A172 (cell line): ENCODE measurements around the gene WWOX. TPM values are rescaled to one million over a fixed set of nuclear protein-coding genes. Genes with fewer than 3 reads are reported as not detected.

ENCODE experiments used
- DNase-seq: peaks from one replicate; pipeline ENCODE4 v3.0.0-alpha.2; 2015; ENCODE audit warnings: low spot score
- total RNA-seq: library from RNA; depleted of rRNA; stranded (reverse); fragments of >200 nt; shearing (Covaris generic); gene quantifications from 2 replicates; pipeline ENCODE4 v1.2.3, GENCODE V29; 2014

WWOX gene
- total RNA-seq, 1 experiment from 2014 or later, result 29.6 TPM

DNA sequence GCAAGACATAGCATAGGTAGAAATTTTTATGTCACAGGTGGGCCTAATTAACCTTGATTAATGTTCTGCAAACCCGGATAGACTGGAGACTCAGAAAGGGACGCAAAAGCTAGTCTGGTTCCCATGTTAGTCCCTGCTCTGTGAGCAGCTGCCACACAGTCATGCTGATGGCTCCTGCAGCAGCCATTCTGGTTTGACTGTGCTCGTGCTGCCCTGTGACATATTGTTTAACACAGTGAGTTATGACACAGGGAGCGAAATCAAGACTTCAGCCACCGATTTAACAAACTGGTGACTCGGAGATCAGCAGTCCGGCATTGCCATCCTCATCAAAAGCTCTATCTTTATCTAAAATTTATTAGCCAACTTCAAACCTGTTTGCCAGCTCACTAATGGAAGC lies 169.8 kb downstream of the WWOX start:
- no peak for DNase-seq

DNA sequence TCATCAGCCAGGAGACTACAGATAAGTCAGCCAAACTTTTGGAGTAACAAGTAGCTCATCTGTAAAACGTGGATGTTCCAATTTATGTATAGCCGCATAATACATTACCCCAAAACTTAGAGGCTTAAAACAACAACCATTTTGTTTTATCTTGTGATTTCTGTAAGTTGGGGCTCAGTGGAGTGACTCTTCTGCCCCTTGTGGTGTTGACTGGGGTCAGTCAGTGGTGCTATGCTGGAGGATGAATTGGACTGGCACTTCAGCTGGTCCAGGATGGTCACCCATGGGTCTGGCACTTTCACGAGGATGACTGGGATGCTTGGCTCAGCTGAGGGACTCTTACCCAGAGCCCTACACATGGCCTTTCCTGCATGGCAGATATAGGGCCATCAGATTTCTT lies 172.5 kb downstream of the WWOX start:
- DNase-seq, result no peak

DNA sequence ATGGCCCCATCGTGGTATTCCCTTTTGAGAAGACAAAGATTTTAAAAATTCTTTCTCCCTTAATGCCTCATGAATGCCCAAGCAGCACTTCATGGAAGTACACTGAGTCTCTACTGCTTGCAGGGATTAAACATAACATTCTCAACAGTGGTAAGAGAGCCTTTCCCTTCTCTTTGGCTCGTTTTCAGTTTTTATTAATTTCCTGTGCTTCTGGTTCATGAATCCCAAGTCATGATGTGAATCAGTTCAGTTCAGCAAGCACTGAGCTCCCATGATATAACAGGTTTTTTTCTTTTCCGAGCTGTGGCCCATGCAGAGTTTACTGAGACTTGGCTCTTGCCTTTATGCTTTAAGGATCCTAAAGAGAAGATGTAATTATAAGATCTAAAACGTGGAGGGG lies 175.3 kb downstream of the WWOX start:
- no peak for DNase-seq

DNA sequence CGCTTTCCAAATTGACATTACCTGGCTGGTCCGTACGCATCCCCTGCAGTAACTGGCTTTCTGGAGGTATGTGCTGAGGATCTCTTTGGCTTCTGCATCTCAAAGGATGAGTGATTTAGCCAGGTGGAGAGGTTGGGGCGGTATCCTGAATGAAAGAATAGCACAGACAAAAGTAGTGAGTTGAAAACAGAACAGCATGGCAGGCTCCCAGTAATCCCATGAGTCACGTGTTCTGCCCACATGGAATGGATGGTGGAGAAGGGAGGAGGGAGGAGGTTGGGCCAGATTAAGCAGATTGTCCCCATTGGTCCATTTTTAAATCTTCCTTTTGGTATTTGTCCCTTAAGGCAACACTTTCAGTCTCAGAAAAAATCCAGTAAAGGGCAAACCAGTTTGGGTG lies 176.0 kb downstream of the WWOX start:
- no peak for DNase-seq

DNA sequence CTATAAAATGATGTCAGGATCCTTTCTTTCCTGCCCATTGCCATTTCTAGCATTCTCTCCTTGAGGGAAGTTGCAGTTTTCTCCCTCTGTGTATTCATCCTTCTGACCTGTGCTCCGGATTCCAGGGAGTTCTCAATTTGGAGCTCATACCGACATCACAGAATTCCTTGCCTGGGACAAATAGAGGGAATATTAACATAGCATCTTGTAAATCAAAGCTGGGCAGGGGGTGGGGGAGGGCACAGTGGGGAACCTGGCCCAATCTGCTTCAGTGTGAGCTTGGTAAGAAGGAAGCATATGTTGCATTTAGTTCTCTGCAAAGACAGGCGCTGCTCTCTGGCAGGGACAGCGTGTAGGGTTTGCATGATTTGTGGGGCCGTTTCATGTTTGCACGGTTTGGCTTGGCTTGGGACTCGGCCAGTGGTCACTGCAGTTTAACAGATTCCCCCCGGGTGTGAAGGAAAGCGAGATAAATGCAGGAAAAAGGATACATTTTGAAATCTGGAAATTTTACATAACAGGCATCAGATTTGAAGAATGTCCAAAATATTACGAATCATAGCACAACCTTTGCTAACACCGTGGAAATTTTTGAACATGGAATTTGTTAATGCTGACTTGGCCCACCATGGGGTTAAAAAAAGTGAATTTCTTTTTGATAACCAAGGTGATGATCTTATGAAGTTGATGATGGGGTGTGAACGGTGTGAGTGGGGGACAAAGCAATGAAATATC lies 178.0 kb downstream of the WWOX start:
- DNase-seq, result no peak

DNA sequence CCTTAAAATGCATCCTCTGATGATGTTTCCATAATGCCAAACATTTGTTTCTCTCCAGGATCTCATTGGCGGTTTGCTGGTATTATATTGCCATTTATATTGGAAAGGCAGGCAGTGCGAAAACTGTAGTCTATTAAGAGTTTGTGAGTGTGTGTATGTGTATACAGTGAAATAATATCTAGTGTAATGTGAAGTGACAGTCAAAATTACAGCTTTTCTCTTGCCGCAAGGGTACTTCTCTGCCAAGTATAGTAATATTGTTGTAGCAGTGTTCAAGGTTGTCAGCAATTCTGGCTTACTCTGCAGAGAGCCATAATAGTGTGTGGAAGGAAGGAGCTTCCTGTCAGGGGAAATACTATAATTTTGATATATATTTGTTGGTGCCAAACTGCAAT lies 178.6 kb downstream of the WWOX start:
- no peak for DNase-seq

DNA sequence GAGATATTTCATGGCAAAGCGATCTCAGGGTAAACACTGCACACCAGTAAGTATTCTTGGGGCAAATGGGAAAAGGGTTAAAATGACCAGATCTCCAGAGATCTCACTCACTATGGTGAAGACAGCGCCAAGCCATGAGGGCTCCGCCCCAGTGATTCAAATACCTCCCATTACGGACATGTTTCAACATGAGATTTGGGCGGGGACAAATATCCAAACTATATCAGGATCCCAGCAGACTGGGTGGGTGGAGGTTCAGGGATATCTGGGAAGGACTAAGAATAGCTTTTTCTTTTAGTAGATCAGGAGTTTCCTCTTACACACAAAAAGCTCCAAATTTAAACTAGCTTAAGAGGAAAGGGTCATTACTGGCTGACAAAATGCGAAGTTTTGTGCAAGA lies 181.7 kb downstream of the WWOX start:
- no peak for DNase-seq

DNA sequence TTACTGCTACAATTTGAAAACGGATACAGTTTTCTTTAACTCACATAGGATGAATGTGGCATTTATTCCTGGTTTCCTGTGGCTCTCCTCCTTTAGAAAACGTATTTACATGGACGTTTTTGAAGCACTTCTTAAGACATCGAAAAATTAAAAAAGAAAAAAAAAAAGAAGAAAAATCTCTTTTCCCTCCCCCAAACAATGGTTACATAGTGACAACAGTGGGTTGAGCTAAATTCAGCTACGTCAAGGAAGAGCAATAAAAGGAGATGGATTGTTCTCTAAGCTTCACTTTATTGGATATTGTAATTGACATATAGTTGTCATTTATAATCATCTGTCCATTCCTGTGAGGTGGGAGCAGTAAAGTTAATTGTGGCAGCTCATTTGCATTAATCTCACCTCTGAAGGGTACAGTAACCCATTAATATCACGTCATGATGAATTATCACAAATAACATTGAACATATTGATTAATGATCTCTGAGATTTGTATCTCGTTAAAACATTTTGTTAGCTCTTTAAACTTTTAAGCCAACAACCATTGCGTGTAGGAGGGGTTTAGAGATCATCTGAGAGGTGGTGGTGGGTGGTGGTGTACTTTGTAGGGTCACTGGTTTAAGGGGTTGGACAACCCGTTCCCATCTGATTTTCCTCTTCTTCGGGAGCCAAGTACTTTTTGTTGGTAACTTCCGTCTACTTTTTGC lies 184.2 kb downstream of the WWOX start:
- DNase-seq, result no peak

DNA sequence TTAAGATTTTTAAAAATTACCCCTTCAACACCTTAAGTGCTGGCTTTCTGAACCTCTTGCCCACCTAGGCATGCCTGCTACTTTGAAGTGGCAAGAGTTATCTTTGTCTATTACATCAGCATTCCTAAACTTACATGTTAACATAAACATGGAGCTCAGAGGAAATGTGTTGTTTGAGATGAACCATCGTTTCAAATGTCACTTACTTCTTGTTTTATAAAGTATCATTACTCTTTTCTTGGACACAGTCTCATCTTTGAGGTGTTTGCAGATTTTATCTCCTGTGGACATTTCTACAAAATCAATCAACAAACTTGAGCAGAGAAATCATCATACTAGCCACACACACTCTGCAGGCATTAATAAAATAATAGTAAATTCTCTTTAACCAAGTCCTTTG lies 184.9 kb downstream of the WWOX start:
- no peak for DNase-seq

DNA sequence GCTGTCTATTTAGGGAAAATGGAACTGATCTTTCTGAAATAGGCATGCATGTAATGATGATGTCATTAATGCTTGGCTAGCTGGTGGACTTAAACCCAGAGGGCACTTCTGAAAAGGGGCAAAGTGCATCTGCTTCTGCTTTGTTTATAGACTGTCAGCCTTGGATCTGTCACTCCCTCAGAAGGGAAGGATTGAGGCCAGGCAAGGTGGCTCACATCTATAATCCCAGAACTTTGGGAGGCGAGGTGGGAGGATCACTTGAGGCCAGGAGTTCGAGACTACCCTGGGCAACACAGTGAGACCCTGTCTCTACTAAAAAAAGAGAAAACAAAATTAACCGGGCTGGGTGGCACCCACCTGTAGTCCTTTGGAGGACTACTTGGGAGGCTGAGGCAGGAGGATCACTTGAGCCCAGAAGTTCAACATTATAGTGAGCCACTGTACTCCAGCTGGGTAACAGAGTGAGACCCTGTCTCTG lies 185.5 kb downstream of the WWOX start:
- no peak for DNase-seq

DNA sequence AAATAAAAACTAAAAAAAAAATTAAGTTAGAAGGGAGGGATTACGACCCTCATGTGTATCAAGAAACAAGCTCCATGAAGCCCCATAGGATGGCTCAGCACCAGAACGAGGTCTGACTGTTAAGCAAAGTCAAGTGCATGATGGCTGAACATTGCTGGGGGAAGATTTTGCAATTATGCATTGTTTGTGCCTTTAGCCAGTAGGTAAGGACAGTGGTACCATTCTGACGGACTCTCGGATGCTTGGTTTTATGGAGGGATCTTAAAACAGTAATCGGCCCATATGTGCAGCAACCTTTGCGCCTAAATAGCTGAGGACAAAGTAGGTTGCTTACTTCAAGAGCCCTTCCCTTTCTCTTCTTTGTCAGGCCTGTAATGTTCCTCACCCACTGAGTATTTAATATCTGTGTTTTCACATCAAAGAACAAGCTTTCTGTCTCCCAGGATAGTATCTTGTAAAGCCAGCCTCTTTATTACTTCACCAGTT lies 186.0 kb downstream of the WWOX start:
- DNase-seq, result no peak

DNA sequence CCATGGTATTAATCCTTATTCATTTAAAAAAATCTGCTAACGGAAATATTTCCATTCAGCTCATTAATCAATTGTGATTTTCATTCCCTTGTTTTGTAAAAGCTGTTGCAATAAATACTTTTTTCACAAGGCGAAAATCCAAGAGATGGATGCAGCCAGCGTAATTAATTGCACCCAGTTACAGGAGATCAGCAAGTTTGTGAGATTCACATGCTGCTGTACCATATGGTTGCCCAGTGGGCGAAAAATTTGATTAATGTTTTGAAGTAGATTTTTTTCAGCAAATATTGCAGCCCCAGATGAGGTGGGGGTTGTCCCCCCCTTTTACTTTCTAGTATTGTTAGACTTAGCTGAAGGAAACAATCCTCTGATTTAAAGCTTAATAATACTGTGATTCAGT lies 186.6 kb downstream of the WWOX start:
- no peak for DNase-seq

DNA sequence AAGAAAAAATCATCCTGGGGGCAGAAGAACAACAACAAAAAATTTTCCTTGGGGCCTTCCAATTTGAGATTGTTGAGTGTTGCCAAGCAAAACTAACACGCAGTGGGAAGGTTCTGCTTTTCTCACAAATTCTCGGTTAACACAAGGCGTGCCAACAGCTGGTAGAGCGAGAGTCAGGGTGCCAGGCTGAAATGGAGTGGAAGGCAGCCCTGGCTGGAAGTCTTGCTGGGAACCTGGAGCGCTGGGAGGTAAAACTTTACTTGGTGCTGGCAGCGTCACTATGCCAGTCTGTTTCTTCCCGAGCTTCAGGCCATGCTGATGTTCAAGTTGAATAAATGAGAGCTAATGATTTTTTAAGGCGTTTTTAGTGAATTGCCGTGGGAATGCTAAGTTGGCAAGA lies 189.4 kb downstream of the WWOX start:
- no peak for DNase-seq

DNA sequence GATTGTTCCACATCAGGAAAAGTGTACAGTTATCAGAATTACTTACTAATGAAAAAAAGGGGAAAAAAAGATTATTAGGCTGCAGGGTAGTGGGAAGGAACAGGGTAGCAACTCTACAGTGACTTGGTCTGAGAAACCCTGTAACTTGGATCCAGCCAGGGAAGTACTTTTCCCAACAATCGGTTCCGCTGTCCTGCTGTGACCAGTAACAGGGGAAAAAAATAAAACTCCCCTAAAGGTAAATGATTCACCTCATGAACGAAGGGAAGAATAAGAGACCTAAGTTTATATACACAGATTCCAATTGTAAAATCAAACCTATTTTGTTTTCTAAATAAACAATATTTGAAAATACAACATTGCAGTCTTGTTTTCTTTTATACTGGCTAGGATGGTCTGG lies 189.9 kb downstream of the WWOX start:
- no peak for DNase-seq

DNA sequence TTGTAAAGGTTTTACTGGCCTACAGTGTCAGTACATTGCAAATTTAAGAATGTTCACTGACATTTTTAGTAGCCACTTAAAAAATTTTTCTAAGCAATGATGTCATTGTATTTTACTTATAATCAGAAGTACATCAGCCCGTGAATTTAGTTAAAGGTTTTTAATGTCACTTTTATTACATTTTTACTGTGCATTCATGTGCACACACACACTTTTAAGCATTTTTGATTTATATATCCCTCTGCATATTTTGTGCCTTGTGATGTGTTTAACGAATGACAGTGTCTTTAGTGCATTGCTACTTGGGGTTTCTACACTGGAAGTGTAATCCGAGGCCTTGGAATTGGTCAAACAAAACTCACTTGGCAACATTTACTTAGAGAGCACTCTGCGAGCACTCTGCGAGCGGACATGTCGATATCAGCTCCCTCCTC lies 190.4 kb downstream of the WWOX start:
- DNase-seq, result no peak

DNA sequence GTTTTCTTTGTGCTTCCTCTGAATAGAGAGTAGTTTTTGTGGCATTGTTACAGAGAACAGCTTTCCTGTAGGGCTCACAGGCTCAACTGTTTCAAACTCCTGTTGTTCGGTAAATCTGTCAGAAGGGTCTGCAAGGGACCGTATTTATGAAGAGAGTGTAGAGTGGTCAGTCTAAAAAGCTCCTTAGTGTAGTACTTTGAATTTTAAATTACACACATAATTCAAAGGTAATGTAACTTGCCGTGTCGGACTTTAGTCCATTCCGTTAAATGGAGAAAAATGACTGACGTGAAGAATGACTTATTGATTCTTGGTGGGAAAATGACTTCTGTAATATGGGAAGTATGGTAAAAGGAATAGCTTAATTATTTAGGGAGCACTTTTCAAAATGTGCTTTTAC lies 190.9 kb downstream of the WWOX start:
- no peak for DNase-seq

DNA sequence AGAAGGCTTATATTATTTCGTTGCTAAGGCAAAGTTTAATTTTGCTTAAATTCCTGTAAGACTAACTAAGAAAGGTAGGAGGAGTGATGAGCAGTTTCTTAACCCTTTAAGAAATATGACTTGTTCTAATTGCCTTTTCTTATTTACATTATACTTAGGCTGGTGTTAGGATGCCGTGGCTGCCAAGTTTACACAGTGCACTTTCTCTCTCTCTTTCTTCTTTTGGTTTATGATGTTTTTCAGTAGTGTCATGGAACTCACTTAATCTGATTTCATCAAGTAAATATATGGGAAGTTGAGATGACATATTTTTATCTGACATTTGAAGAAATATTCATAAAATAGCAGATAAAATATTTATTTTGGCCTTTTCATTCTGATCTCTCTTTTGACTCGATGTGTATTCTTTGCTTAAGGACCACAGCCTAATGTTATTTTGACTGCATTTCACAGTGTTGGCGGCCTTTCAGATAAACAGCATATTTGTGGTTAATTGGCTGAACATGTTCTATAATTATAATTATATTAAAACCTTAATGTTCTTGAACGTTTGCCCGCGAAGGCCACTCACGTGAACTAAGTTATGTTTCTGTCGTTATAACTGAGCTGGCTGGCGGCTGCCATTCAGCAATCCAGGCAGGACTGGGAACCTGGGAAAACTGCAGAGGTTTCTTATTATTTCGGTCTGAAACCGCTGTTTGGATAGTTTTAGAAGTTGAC lies 191.6 kb downstream of the WWOX start:
- DNase-seq, result no peak

DNA sequence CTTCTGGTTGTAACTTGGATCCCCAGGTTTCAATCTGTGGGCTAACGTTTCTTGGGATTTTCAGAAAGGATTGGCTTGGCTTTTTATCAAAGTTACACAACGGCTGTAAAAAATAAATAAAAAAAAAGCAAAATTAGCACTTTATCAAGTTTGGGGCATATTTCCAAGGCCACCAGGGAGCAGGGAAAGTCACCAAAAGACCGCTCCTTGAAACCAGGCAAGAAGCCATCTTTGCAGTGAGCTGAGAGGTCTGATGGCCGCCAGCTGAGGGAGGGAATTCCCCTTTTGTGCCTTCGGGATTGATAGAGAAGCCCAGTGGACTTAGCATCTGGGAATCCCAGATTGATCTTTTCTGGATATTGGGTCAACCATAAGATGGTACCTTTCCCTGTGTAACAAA lies 192.2 kb downstream of the WWOX start:
- no peak for DNase-seq

DNA sequence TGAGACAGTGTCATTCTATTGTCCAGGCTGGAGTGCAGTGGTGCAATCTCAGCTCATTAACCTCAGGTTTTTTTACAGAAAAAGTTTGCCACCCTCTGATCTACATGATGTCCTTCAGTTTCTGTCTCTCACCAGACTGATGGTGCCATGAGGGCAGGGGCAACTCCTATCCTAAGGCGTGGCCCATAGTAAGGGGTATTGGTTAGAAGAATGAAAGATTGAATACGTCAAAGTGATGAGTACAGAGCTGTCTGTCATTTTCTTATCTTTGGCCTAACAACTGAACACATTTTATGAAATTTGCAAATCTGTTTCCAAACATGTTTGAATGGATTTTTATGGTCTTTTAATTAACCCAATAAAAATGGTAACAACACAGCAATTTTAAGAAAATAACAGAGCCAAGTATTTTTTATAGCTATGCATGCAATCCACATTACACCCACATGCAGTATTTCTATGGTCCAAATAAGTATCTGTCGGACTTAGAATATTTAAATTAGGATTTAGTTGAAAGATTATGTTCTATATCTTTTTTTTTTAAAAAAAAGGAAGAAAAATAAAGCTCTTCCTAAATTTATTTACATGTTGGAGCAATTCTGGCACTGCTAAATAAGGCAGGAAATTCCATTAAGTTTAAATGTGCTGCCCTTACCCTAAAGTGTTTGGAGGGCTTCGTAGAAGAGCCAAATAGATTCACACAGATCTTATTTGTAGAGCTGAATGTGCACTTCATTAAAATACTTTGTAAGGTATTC lies 192.8 kb downstream of the WWOX start:
- DNase-seq, result no peak

DNA sequence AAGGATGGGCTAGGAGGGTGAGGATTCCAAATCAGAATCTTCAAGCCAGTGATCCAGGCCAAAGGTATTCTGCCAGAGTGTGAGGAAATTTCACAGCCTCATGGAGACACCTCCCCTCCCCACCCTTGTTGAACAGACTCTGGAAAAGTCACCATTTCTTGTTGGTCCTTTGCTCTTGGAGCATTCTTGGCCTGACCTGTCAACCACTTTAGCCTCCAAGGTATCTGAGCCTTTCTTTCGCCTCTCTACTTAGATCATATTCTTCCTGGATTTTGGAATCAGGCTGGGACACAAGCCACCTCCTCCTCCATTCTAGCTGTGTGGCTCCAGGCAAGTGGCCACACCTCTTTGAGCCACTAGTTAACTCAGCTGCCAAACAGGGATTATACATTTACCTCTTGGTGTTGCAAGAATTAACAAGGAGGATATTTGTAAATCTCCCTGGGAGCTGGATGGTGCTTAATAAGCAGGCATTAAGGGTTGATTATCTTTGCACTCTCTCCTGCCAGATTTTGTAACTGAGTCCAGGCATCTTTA lies 193.5 kb downstream of the WWOX start:
- no peak for DNase-seq

DNA sequence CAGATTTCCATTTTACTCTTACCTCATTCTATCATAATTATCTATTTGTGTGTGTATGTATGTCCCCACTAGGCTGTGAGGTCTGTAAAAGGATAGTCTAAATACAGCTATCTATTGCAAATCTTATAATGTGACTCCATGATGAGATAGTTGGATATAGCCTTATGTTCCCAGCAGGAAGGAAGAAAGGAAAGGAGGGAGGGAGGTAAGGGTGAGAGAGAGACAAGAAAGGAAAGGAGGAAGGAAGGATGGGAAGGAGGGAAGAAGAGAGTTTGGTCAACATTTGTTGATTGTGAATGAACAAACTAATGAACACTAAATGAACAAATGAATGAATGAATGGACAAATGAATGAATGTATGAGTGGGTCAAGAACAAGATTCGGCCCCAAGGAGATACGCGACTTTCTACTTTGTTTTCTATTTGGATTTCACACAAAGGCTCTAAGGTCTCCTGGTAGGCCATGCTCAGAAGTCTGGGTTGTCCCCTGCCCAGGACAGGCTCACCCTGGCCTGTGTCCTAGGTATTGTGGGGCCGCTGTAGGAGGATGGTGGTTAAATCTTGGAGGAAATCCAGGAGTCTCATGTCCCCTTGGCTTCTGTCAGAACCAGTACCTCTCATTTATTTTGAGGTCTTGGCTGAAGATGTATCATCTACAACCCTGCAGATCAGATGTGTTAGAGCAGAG lies 195.2 kb downstream of the WWOX start:
- no peak for DNase-seq
